Testis (tissue), 2 donors: Measurements from ENCODE around the gene SPZ1.

ENCODE experiments used
- CTCF ChIP-seq, 3 experiments: fragments of 450-650 bp in 2 of 3; fragments of 200-600 bp in 1 of 3; sonication (generic) in 1 of 3; IDR thresholded peaks; one replicate each; pipeline ENCODE4 v1.5.1; 2016 to 2019; ENCODE audit warnings: antibody characterized with exemption in 3 of 3, mild to moderate bottlenecking in 2 of 3, moderate library complexity in 1 of 3
- POLR2A ChIP-seq: fragments of 450-650 bp; IDR thresholded peaks from one replicate; pipeline ENCODE4 v1.6.1; 2017; ENCODE audit warnings: antibody characterized with exemption, mild to moderate bottlenecking, moderate library complexity

- TF ChIP-seq CTCF (IDR thresholded peaks at IDR 0.05) (no peak), POLR2A (no peak)
Measured at GRCh38 chr5:80369521-80369920, 49.7 kb downstream of the SPZ1 start.
